ENCODE data around the gene PRM1. TPM values are rescaled to one million over a fixed set of nuclear protein-coding genes. Genes with fewer than 3 reads are reported as not detected.

Gene PRM1
- total and polyA plus RNA-seq, 2 experiments from 2014 or later = not detected

GRCh38 chr16:11268921-11269375, 12.2 kb downstream of the PRM1 start, which contains the start of gene TNP2:
TSS of gene TNP2 (minus strand) at chr16:11269325. CDS start at chr16:11269262, 63 bp downstream.
- H3K36me3 ChIP-seq = no peaks in the 10 kb centered on the region
- no peaks in the 10 kb centered on the region for H3K27me3 ChIP-seq
- H3K27ac ChIP-seq = no peak within 1 kb of the TSS
- H3K9me3 ChIP-seq (ENCODE audit: low read depth) = no peaks in the 10 kb centered on the region
- DNase-seq (ENCODE audit: low read depth in 1 of 2, low spot score in 1 of 2) = no peak
- H3K4me1 ChIP-seq (ENCODE audit: low read depth) = no peaks in the 10 kb centered on the region
- H3K4me3 ChIP-seq = no peak within 1 kb of the TSS
- no peak for TF ChIP-seq CTCF (IDR thresholded peaks at IDR 0.05; ENCODE audit: low read depth, low read length)

- no peaks in the 10 kb centered on the region for H3K36me3 ChIP-seq
- H3K27me3 ChIP-seq = no peaks in the 10 kb centered on the region
- no peak for DNase-seq (ENCODE audit: low read depth in 1 of 2, low spot score in 1 of 2)
- no peak for TF ChIP-seq CTCF (IDR thresholded peaks at IDR 0.05; ENCODE audit: low read depth, low read length)
- no peaks in the 10 kb centered on the region for H3K4me1 ChIP-seq (ENCODE audit: low read depth)
- H3K27ac ChIP-seq = no peak overlapping the region
- H3K9me3 ChIP-seq (ENCODE audit: low read depth) = no peaks in the 10 kb centered on the region
- no peak overlapping the region for H3K4me3 ChIP-seq
These were observed 16.0 kb downstream of the PRM1 start for GRCh38 chr16:11265124-11265523.

GRCh38 chr16:11264155-11264832, 16.8 kb downstream of the PRM1 start:
- no peak overlapping the region for H3K4me3 ChIP-seq

GRCh38 chr16:11263737-11264136, 17.4 kb downstream of the PRM1 start:
- no peaks in the 10 kb centered on the region for H3K27me3 ChIP-seq
- no peak overlapping the region for H3K4me3 ChIP-seq
- TF ChIP-seq CTCF (IDR thresholded peaks at IDR 0.05; ENCODE audit: low read depth, low read length) = no peak
- H3K4me1 ChIP-seq (ENCODE audit: low read depth) = no peaks in the 10 kb centered on the region
- H3K9me3 ChIP-seq (ENCODE audit: low read depth) = no peaks in the 10 kb centered on the region
- H3K27ac ChIP-seq = no peak overlapping the region
- H3K36me3 ChIP-seq = no peaks in the 10 kb centered on the region
- DNase-seq (ENCODE audit: low read depth in 1 of 2, low spot score in 1 of 2) = no peak

More at GRCh38 chr16:11264155-11264832, 16.8 kb downstream of the PRM1 start:
- DNase-seq (ENCODE audit: low read depth in 1 of 2, low spot score in 1 of 2) = no peak
- Histone ChIP-seq H3K9me3 (ENCODE audit: low read depth) (no peaks in the 10 kb centered on the region), H3K27me3 (no peaks in the 10 kb centered on the region), H3K36me3 (no peaks in the 10 kb centered on the region), H3K27ac (no peak overlapping the region), H3K4me1 (ENCODE audit: low read depth) (no peaks in the 10 kb centered on the region)
- TF ChIP-seq CTCF (IDR thresholded peaks at IDR 0.05; ENCODE audit: low read depth, low read length) = no peak

- DNase-seq (ENCODE audit: low read depth in 1 of 2, low spot score in 1 of 2) = no peak
- H3K27me3 ChIP-seq = no peaks in the 10 kb centered on the region
- H3K9me3 ChIP-seq (ENCODE audit: low read depth) = no peaks in the 10 kb centered on the region
- TF ChIP-seq CTCF (IDR thresholded peaks at IDR 0.05; ENCODE audit: low read depth, low read length) = no peak
- no peak overlapping the region for H3K4me3 ChIP-seq
- no peak overlapping the region for H3K27ac ChIP-seq
- no peaks in the 10 kb centered on the region for H3K4me1 ChIP-seq (ENCODE audit: low read depth)
- no peaks in the 10 kb centered on the region for H3K36me3 ChIP-seq
These were observed 18.2 kb downstream of the PRM1 start for GRCh38 chr16:11262915-11263314.
